Calu3 (cell line): ENCODE results near the gene CLDN6. TPM values are rescaled to one million over a fixed set of nuclear protein-coding genes. Genes with fewer than 3 reads are reported as not detected.

Source experiments
- BruUV-seq: library from RNA; stranded (reverse); fragments of 400-500 nt; replicated peaks from 2 replicates; lab custom pipeline; 2021; lab: Mats Ljungman, UMichigan
- CTCF ChIA-PET: fragments of 300-600 bp; sonication (Branson Sonifier 250); formaldehyde crosslinking; loops from one replicate; lab custom pipeline; 2022; ENCODE audit warnings: antibody characterized with exemption; lab: Charles Lee
- DNase-seq: peaks from one replicate; pipeline ENCODE4 v3.0.0; 2022
- H3K27ac Mint-ChIP-seq: one replicate; pipeline ENCODE4 v1.8.0; 2022; ENCODE audit warnings: mixed read lengths; ENCODE audit not compliant: unreplicated experiment
- H3K27me3 Mint-ChIP-seq: one replicate; pipeline ENCODE4 v1.8.0; 2022; ENCODE audit warnings: mixed read lengths; ENCODE audit not compliant: unreplicated experiment
- H3K36me3 Mint-ChIP-seq: one replicate; pipeline ENCODE4 v1.8.0; 2022; ENCODE audit warnings: mild to moderate bottlenecking, moderate library complexity, mixed read lengths; ENCODE audit not compliant: insufficient read depth, unreplicated experiment
- H3K4me1 Mint-ChIP-seq: one replicate; pipeline ENCODE4 v1.8.0; 2022; ENCODE audit warnings: mild to moderate bottlenecking, low read depth, mixed read lengths; ENCODE audit not compliant: unreplicated experiment
- H3K4me3 Mint-ChIP-seq: one replicate; pipeline ENCODE4 v1.8.0; 2022; ENCODE audit warnings: mild to moderate bottlenecking, low read depth, moderate library complexity, mixed read lengths; ENCODE audit not compliant: unreplicated experiment
- H3K9me3 Mint-ChIP-seq: one replicate; pipeline ENCODE4 v1.8.0; 2022; ENCODE audit warnings: low read depth, mixed read lengths; ENCODE audit not compliant: unreplicated experiment
- intact Hi-C: fragments of 100-400 bp; cut with micrococcal nuclease; formaldehyde crosslinking; loops from one replicate; pipeline ENCODE4 v1.10.0; 2022; ENCODE audit not compliant: unreplicated experiment
- total RNA-seq: library from RNA; stranded (reverse); gene quantifications from 2 replicates; pipeline ENCODE4 v1.2.3, GENCODE V29; 2022
- TF ChIP-seq, protein P1 (sequence below): fragments of 200-600 bp; IDR thresholded peaks from one replicate; pipeline ENCODE4 v1.8.0; 2022; ENCODE audit warnings: antibody characterized with exemption; ENCODE audit not compliant: unreplicated experiment

The CLDN6 gene
- total RNA-seq, 1 experiment from 2014 or later, result 2.1 TPM

DNA sequence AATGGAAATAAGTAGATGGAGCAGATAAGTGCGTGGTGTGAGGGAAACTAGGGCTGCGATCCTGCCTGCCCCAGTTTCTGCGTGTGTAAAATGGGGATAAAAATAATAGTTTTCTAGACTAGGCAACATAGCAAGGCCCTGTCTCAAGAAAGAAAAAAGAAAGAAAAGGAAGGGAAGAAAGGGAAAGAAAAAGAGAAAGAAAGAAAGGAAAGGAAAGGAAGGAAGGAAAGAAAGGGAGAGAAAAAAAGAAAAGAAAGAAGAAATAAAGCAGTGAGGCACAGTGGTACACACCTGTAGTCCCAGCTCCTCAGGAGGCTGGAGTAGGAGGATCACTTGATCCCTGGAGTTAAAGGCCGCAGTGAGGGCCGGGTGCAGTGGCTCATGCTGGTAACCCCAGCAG lies 35.6 kb downstream of the CLDN6 start:
- Mint-ChIP-seq H3K36me3 (peaks cover 37% of the 10 kb centered on the region), H3K27ac (no peak overlapping the region), H3K27me3 (no peaks in the 10 kb centered on the region), H3K9me3 (no peaks in the 10 kb centered on the region), H3K4me1 (peaks cover 34% of the 10 kb centered on the region), H3K4me3 (no peak overlapping the region)
- CTCF ChIA-PET, result interaction anchor here (0.7 to 2.1 kb wide), 2 partner anchors 12 to 149 kb away, joined by 9 to 10 read pairs; no protein-coding TSS in a partner anchor
- BruUV-seq, result no TSS peak
- DNase-seq, result no peak
- intact Hi-C loops, result no loop called here
- TF ChIP-seq, protein P1, sequence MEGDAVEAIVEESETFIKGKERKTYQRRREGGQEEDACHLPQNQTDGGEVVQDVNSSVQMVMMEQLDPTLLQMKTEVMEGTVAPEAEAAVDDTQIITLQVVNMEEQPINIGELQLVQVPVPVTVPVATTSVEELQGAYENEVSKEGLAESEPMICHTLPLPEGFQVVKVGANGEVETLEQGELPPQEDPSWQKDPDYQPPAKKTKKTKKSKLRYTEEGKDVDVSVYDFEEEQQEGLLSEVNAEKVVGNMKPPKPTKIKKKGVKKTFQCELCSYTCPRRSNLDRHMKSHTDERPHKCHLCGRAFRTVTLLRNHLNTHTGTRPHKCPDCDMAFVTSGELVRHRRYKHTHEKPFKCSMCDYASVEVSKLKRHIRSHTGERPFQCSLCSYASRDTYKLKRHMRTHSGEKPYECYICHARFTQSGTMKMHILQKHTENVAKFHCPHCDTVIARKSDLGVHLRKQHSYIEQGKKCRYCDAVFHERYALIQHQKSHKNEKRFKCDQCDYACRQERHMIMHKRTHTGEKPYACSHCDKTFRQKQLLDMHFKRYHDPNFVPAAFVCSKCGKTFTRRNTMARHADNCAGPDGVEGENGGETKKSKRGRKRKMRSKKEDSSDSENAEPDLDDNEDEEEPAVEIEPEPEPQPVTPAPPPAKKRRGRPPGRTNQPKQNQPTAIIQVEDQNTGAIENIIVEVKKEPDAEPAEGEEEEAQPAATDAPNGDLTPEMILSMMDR, result no peak

DNA sequence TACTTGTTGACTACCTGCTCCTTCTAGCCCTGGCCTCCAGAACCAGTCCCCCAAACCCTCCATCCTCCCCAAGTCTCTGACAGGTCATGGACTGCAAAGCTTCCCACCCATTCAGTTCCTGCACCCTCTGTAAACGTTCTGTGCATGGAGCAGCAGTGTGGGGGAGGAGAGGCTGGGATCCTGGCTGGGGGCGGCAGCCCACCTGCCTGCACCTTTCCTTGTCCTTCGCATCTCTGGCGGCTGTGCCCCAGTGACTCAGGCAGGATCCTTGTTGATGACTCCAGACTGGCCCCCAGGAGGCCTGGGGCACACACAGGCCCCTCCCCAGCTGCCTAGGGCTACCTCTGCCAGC lies 36.1 kb downstream of the CLDN6 start:
- no TSS peak for BruUV-seq
- DNase-seq, result no peak
- H3K27me3 Mint-ChIP-seq, result no peaks in the 10 kb centered on the region
- TF ChIP-seq, protein P1, result no peak
- peaks cover 40% of the 10 kb centered on the region for H3K4me1 Mint-ChIP-seq
- peaks cover 37% of the 10 kb centered on the region for H3K36me3 Mint-ChIP-seq
- no peaks in the 10 kb centered on the region for H3K9me3 Mint-ChIP-seq
- peak overlapping the region; percentile 88 for H3K4me3 Mint-ChIP-seq
- peak overlapping the region; percentile 61 for H3K27ac Mint-ChIP-seq
- CTCF ChIA-PET, result interaction anchor here (2.1 kb wide), 1 partner anchor 12 kb away, joined by 10 read pairs; no protein-coding TSS in a partner anchor
- intact Hi-C loops, result no loop called here

DNA sequence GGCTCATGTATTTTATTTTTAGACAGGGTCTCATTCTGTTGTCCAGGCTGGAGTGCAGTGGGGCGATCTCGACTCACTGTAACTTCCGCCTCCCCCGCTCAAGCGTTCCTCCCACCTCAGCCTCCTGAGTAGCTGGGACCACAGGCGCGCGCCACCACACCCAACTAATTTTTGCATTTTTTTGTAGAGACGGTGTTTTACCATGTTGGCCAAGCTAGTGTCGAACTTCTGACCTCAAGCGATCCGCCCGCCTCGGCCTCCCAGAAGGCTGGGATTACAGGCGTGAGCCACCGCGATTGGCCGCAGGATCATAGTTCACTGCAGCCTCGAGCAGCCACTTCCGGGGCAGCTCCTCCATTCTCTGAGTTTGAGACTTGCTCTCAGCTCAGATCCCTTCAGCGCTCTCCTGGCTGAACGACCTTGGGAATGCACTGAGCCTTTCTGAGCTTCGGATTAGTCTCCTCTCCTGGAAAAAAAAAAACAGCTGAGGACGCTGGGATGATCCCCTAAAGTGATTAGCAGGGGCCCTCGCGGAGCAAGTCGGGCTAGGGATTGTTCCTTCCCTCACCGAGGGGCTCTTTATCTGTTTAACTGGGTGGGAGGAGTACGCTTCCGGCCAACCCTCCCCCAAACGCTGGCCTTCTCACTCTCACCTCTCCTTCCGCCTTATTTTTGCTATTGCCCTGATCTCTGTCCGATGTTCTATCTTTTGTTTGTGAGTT lies 36.6 kb downstream of the CLDN6 start:
- Mint-ChIP-seq H3K9me3 (no peaks in the 10 kb centered on the region), H3K27me3 (no peaks in the 10 kb centered on the region), H3K36me3 (peaks cover 37% of the 10 kb centered on the region), H3K4me1 (peaks cover 40% of the 10 kb centered on the region), H3K4me3 (peak overlapping the region; percentile 88), H3K27ac (peak overlapping the region; percentile 61)
- CTCF ChIA-PET, result interaction anchor here (1.9 to 2.1 kb wide), 2 partner anchors 11 kb away, joined by 8 to 10 read pairs; no protein-coding TSS in a partner anchor
- TF ChIP-seq, protein P1, result no peak
- BruUV-seq, result no TSS peak
- DNase-seq, result no peak
- intact Hi-C loops, result no loop called here

DNA sequence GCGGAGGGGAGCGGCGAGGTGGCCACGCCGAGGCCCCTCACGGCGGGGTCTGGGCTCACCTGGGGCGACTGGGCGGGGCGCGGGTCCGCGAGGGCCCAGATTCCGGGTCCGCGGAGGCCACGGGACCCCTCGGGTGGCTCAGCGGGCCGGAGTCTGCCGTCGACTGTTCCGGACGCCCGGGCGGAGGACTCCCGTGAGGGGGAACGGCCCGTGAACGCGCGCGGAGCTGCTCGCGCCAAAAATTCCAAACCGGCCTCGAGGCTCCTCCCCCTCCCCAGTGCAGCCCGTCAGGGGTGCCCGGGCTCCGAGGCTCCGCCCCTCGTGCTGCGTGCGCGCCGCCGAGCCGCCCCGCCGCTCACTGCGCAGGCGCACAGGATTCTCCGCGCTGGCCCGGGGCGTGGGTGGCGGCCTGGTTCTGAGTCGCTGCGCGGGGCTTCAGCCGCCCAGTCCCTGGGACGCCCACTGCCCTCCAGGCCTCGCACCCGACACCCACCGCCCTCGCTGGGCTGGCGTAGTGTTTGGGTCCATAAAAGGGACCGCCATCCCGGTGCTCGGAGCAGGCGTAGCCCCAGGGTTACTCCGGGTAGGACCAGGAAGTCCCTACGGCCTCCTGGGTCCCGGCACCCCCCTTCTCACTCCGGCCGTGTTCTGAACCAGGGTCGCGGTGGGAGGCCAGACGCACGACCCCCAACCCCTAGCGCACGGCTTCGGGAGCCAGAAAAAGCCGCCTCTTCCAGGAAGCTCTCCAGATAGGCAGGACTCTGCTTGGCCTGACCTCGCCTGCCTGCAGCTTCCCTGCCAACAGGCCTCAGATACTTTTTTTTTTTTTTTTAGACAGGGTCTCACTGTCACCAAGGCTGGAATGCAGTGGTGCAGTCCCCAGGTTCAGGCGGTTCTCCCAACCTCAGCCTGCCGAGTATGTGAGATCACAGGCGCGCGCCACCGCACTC lies 37.5 kb downstream of the CLDN6 start, which contains the start of gene PKMYT1:
Gene PKMYT1, minus strand, starts transcription at position 220 of the 950 bp plus-strand sequence. CDS start 789 bp downstream, outside the sequence.
- peak; percentile 98 for DNase-seq
- peak within 1 kb of the TSS; percentile 88 for H3K4me3 Mint-ChIP-seq
- H3K9me3 Mint-ChIP-seq, result no peaks in the 10 kb centered on the region
- H3K27me3 Mint-ChIP-seq, result no peaks in the 10 kb centered on the region
- TF ChIP-seq, protein P1, result no peak
- CTCF ChIA-PET, result interaction anchor here (1.3 to 1.9 kb wide), 2 partner anchors 10 to 18 kb away, joined by 4 to 8 read pairs; no protein-coding TSS in a partner anchor
- H3K4me1 Mint-ChIP-seq, result peaks cover 40% of the 10 kb centered on the region
- peaks cover 45% of the 10 kb centered on the region for H3K36me3 Mint-ChIP-seq
- BruUV-seq, result TSS peak; percentile 89
- intact Hi-C loops, result no loop called here
- H3K27ac Mint-ChIP-seq, result peak within 1 kb of the TSS; percentile 82
